ENCODE measurements around the gene ANKRD18A. TPM values are rescaled to one million over a fixed set of nuclear protein-coding genes. Genes with fewer than 3 reads are reported as not detected.

ANKRD18A gene
- total and polyA plus RNA-seq, 10 of the 15 experiments (the other 5 are each of a cell fraction or from before 2014, with no cell fraction given): 0.37 TPM; not detected in 9

DNA sequence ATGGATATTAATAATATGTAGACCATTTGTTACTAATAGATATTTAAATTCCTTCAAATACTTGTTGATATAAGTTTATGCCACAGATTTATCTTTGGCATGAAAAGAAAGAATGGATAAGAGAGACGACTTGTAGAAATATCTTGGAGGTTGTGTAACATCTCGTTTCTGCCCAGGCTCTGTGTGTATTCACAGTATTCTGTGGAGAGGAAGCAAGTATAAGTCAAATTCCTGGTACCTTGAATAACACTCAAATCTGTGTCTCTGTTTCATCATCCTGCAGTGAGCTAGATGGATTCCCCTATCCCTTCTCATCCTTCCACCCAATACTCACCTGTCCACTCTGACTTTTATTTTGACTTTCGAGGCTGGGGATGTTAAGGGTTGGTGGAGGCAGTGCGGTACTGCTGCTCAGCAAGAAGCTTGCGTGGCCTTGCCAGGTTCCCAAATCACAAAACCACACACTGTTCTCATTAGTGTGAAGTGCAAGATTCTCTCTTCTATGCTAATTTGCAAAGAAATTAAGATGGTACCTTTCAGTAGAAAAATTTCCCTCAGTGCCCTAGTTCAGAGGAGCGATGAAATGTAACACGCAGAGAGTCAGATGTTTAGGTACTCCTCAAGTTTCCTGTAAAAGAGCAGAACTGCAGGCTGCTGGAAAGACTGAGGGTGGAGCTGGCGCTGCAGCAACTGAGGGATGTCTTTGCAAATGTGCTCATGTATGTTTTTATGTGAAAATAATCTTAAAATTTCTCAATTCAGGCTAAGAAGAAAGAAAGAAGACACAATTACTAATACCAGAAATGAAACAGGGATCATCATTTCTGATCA lies 42.6 kb upstream of the ANKRD18A start:
- Histone ChIP-seq H3K4me3 (no peak overlapping the region), H3K9ac (ENCODE audit: control insufficient read depth, insufficient read depth, low read length) (no peak overlapping the region), H4K20me1 (ENCODE audit: control insufficient read depth, insufficient read depth) (no peaks in the 10 kb centered on the region), H3K79me2 (ENCODE audit: control insufficient read depth, insufficient read depth, low read length) (no peaks in the 10 kb centered on the region), H3K4me2 (ENCODE audit: control insufficient read depth, insufficient read depth) (no peak overlapping the region), H3K36me3 (ENCODE audit: control insufficient read depth in 2 of 2, insufficient read depth in 2 of 2, low read length in 1 of 2) (no peaks in the 10 kb centered on the region), H3K27ac (ENCODE audit: control insufficient read depth, insufficient read depth) (no peak overlapping the region), H3K9me3 (replicated peaks; ENCODE audit: control insufficient read depth, insufficient read depth, low read length) (no peaks in the 10 kb centered on the region), H3K27me3 (replicated peaks in 1 of 2; ENCODE audit: control insufficient read depth in 2 of 2, insufficient read depth in 2 of 2, low read length in 1 of 2) (no peaks in the 10 kb centered on the region), H2AFZ (ENCODE audit: control insufficient read depth, low read depth, low read length) (no peak overlapping the region), H3K4me1 (ENCODE audit: control insufficient read depth, insufficient read depth, low read length) (no peaks in the 10 kb centered on the region)
- FAIRE-seq (no peak), DNase-seq (ENCODE audit: low read depth, low spot score) (no peak), ATAC-seq (no peak)
- intact Hi-C loops (cut with micrococcal nuclease; ENCODE audit: unreplicated experiment) (no loop called here), in situ Hi-C loops (cut with MboI) (no loop called here)
- ChIA-PET POLR2A (no interaction called here), RAD21 (ENCODE audit: unreplicated experiment) (no interaction called here), SMC1A (ENCODE audit: uncharacterized antibody, unreplicated experiment) (no interaction called here), CTCF (interaction anchor here (1.3 kb wide), 1 partner anchor 8 kb away, joined by 3 read pairs; no protein-coding TSS in a partner anchor)
- 32% methylated on average over 8 of the region's 8 CpGs for WGBS (ENCODE audit: insufficient coverage, insufficient replicate concordance, low lambda C conversion rate, missing lambda C conversion rate)
- no TSS peak for BruUV-seq (replicated peaks)
- TF ChIP-seq, protein P1, sequence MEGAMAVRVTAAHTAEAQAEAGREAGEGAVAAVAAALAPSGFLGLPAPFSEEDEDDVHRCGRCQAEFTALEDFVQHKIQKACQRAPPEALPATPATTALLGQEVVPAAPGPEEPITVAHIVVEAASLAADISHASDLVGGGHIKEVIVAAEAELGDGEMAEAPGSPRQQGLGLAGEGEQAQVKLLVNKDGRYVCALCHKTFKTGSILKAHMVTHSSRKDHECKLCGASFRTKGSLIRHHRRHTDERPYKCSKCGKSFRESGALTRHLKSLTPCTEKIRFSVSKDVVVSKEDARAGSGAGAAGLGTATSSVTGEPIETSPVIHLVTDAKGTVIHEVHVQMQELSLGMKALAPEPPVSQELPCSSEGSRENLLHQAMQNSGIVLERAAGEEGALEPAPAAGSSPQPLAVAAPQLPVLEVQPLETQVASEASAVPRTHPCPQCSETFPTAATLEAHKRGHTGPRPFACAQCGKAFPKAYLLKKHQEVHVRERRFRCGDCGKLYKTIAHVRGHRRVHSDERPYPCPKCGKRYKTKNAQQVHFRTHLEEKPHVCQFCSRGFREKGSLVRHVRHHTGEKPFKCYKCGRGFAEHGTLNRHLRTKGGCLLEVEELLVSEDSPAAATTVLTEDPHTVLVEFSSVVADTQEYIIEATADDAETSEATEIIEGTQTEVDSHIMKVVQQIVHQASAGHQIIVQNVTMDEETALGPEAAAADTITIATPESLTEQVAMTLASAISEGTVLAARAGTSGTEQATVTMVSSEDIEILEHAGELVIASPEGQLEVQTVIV (IDR thresholded peaks at IDR 0.05; ENCODE audit: borderline replicate concordance, partially characterized antibody): no peak
- TF ChIP-seq POU2F2 (IDR thresholded peaks at IDR 0.05; ENCODE audit: borderline replicate concordance, low read depth, low read length): no peak
- TF ChIP-seq, protein P2, sequence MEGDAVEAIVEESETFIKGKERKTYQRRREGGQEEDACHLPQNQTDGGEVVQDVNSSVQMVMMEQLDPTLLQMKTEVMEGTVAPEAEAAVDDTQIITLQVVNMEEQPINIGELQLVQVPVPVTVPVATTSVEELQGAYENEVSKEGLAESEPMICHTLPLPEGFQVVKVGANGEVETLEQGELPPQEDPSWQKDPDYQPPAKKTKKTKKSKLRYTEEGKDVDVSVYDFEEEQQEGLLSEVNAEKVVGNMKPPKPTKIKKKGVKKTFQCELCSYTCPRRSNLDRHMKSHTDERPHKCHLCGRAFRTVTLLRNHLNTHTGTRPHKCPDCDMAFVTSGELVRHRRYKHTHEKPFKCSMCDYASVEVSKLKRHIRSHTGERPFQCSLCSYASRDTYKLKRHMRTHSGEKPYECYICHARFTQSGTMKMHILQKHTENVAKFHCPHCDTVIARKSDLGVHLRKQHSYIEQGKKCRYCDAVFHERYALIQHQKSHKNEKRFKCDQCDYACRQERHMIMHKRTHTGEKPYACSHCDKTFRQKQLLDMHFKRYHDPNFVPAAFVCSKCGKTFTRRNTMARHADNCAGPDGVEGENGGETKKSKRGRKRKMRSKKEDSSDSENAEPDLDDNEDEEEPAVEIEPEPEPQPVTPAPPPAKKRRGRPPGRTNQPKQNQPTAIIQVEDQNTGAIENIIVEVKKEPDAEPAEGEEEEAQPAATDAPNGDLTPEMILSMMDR (IDR thresholded peaks at IDR 0.05 in 2 of 3, conservative IDR thresholded peaks at IDR 0.05 in 1 of 3; ENCODE audit: control insufficient read depth in 2 of 3, extremely low read depth in 1 of 3, insufficient read depth in 1 of 3, low read depth in 3 of 3, low read length in 3 of 3): peak in 1 of 3 experiments; percentile 15; a peak in 1 of 6 replicates

Data from GM12878 (cell line).